ENCODE results near the gene COL13A1. TPM values are rescaled to one million over a fixed set of nuclear protein-coding genes. Genes with fewer than 3 reads are reported as not detected.

COL13A1 gene
- total and polyA plus RNA-seq, 2 of the 8 experiments (the other 6 are each of a cell fraction or from before 2014, with no cell fraction given): 2.6 to 5.2 TPM

DNA sequence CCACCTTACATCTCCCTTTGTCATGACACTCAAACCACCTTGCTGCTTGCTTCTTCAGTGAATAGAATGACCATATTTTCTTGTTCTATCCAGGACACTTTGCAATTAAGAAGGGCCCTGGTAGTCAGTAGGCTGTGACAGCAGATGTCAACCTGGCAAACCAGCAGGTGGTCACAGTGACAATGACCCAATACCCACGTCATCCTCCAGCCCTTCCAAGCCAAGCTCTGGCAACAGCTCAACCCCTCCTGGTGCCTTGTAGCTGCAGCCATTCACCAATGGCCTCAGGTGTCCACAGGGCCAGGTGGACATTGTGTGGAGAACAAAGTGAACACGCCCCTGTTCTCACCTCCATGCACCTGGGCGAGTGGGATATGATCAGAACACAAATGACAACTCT is 163.4 kb downstream of the COL13A1 start:
- WGBS, 2 experiments (ENCODE audit: extremely low coverage in 1 of 2, insufficient coverage in 1 of 2, insufficient read length in 1 of 2, insufficient replicate concordance in 2 of 2, low coverage in 1 of 2, low lambda C conversion rate in 2 of 2, missing lambda C conversion rate in 1 of 2): 85% methylated on average over 3 of the region's 3 CpGs; no CpG with 5 or more reads in 1 of the 2 experiments
- H4K91ac ChIP-seq (replicated peaks; ENCODE audit: insufficient read length, low read length): no peak overlapping the region
- no peak overlapping the region for H3K4me2 ChIP-seq (ENCODE audit: insufficient read depth in 1 of 2, low read depth in 2 of 2, low read length in 2 of 2)
- DNase-seq (ENCODE audit: low read depth in 1 of 2, low spot score in 2 of 2) (peak in 1 of 2 experiments; percentile 19), FAIRE-seq (no peak)
- no peaks in the 10 kb centered on the region for H3K23me2 ChIP-seq (ENCODE audit: low read depth, low read length)
- no peak overlapping the region for H2AK5ac ChIP-seq (ENCODE audit: low read depth, low read length)
- no peaks in the 10 kb centered on the region for H3K27me3 ChIP-seq (replicated peaks in 1 of 4; ENCODE audit: control insufficient read depth in 3 of 4, extremely low read depth in 1 of 4, insufficient read depth in 3 of 4, low read length in 3 of 4)
- H3K27ac ChIP-seq (ENCODE audit: low read depth, low read length): no peak overlapping the region
- peaks cover 0 to 4% (median 1%) of the 10 kb centered on the region in 4 experiments; a peak in 2 of 7 replicates for H3K4me1 ChIP-seq (replicated peaks in 1 of 4; ENCODE audit: control insufficient read depth in 3 of 4, insufficient read depth in 4 of 4, low read length in 3 of 4)
- H3K9ac ChIP-seq (replicated peaks in 1 of 4; ENCODE audit: extremely low read depth in 1 of 4, low read depth in 3 of 4, low read length in 3 of 4): no peak overlapping the region
- no peak overlapping the region for H3K4me3 ChIP-seq (ENCODE audit: extremely low read depth in 1 of 4, insufficient read depth in 2 of 4, low read depth in 3 of 4, low read length in 4 of 4)
- no peak overlapping the region for H4K5ac ChIP-seq (ENCODE audit: insufficient read length, low read depth, low read length)
- no peak overlapping the region for H3K14ac ChIP-seq (ENCODE audit: insufficient read length)
- H4K20me1 ChIP-seq (replicated peaks in 1 of 2; ENCODE audit: control insufficient read depth in 1 of 2, insufficient read depth in 2 of 2, low read length in 2 of 2): no peaks in the 10 kb centered on the region
- H2BK120ac ChIP-seq (replicated peaks; ENCODE audit: low read depth, low read length): no peak overlapping the region
- no peak for TF ChIP-seq GTF2F1 (IDR thresholded peaks at IDR 0.05; ENCODE audit: borderline replicate concordance, low read depth, low read length)
- no peak for TF ChIP-seq POLR2A (IDR thresholded peaks at IDR 0.05; ENCODE audit: control extremely low read depth in 1 of 2, low read depth in 2 of 2, low read length in 2 of 2)
- no peak for TF ChIP-seq TAF7 (optimal IDR thresholded peaks at IDR 0.05; ENCODE audit: borderline replicate concordance, low read depth, low read length)
- no peak for TF ChIP-seq SP1 (IDR thresholded peaks at IDR 0.05; ENCODE audit: low read depth, low read length)
- no peak for TF ChIP-seq NRF1 (IDR thresholded peaks at IDR 0.05; ENCODE audit: low read depth, low read length)
- no peak for TF ChIP-seq CHD1 (IDR thresholded peaks at IDR 0.05; ENCODE audit: low read depth, low read length)
- TF ChIP-seq HDAC2 (IDR thresholded peaks at IDR 0.05; ENCODE audit: borderline replicate concordance in 1 of 2, low read depth in 2 of 2, low read length in 2 of 2): no peak
- no peak for TF ChIP-seq RBBP5 (IDR thresholded peaks at IDR 0.05; ENCODE audit: borderline replicate concordance, low read depth, low read length)
- TF ChIP-seq RNF2 (IDR thresholded peaks at IDR 0.05; ENCODE audit: borderline replicate concordance, low read depth, low read length, missing control alignments, poor library complexity, severe bottlenecking): no peak
- TF ChIP-seq POU5F1 (IDR thresholded peaks at IDR 0.05; ENCODE audit: low read depth, low read length): no peak
- no peak for TF ChIP-seq SP2 (IDR thresholded peaks at IDR 0.05; ENCODE audit: low read length)
- TF ChIP-seq KDM4A (IDR thresholded peaks at IDR 0.05; ENCODE audit: low read depth, low read length, severe bottlenecking): no peak
- no peak for TF ChIP-seq SUZ12 (IDR thresholded peaks at IDR 0.05; ENCODE audit: low read length)
- TF ChIP-seq CBX8 (IDR thresholded peaks at IDR 0.05; ENCODE audit: borderline replicate concordance, low read depth, low read length): no peak
- no peak overlapping the region for H2BK15ac ChIP-seq (ENCODE audit: low read length)
- ChIA-PET CTCF (ENCODE audit: partially characterized antibody) (interaction anchor here (1.5 to 1.6 kb wide), 2 partner anchors 32 to 181 kb away, joined by 3 to 4 read pairs; partner anchors contain the start of gene TYSND1), POLR2A (ENCODE audit: partially characterized antibody) (no interaction called here)
- no peak overlapping the region for H3K23ac ChIP-seq (ENCODE audit: insufficient read length)
- no peak overlapping the region for H2BK12ac ChIP-seq (ENCODE audit: low read depth, low read length)
- no peaks in the 10 kb centered on the region for H3K79me2 ChIP-seq (ENCODE audit: control insufficient read depth in 1 of 2, insufficient read depth in 2 of 2, low read length in 2 of 2)
- no peaks in the 10 kb centered on the region for H3K79me1 ChIP-seq (ENCODE audit: low read depth, low read length)
- H2BK20ac ChIP-seq (ENCODE audit: low read length): no peak overlapping the region
- H4K8ac ChIP-seq (ENCODE audit: extremely low read depth, insufficient read depth, low read length): peak overlapping the region; percentile 53; the same call in 1 of the 2 replicates
- H3K18ac ChIP-seq (ENCODE audit: extremely low read depth, low read length): no peak overlapping the region
- H3K36me3 ChIP-seq (ENCODE audit: control insufficient read depth in 2 of 4, insufficient read depth in 4 of 4, low read length in 3 of 4): no peaks in the 10 kb centered on the region
- no peak overlapping the region for H2AFZ ChIP-seq (ENCODE audit: low read length)
- no peak overlapping the region for H2BK5ac ChIP-seq (ENCODE audit: low read depth, low read length)
- H3K4ac ChIP-seq (replicated peaks; ENCODE audit: insufficient read length, low read depth, low read length): no peak overlapping the region
- H3K9me3 ChIP-seq (ENCODE audit: insufficient read depth in 2 of 2, low read depth in 1 of 2, low read length in 1 of 2): no peaks in the 10 kb centered on the region
- no peak overlapping the region for H3K56ac ChIP-seq (replicated peaks; ENCODE audit: insufficient read length, low read depth, low read length)

Measured in H1 (cell line).